COLO668 (cell line): ENCODE results near the gene MAPRE3.

Source experiments
- DNase-seq: peaks from one replicate; lab custom pipeline; 2025; ENCODE audit not compliant: unreplicated experiment; lab: John Stamatoyannopoulos, UW

The MAPRE3 gene

GRCh38 chr2:26982102-26982742 lies 11.8 kb downstream of the MAPRE3 start:
- peak; percentile 68 for DNase-seq

GRCh38 chr2:26983746-26984145 lies 13.3 kb downstream of the MAPRE3 start:
- no peak for DNase-seq

DNA sequence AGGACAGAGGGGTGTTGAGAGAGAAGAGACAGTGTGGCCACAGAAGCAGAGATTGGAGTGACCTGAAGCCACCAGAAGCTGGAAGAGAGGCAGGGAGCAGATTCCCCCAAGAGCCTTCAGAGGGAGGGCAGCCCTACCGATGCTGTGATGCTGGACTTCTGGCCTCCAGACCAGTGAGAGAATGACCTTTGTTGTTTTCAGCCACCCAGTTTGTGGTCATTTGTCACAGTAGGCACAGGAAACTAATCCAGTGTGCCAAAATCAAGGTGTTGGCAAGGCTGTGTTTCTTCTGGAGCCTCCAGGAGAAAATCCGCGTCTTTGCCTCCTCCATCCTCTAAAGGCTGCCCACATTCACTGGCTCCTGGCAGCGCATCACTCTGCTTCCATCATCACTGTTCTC lies 15.4 kb downstream of the MAPRE3 start:
- DNase-seq, result no peak

GRCh38 chr2:26986576-26986975 lies 16.1 kb downstream of the MAPRE3 start:
- DNase-seq, result no peak

- no peak for DNase-seq
Observed at GRCh38 chr2:26988058-26988860, 17.8 kb downstream of the MAPRE3 start.

- DNase-seq, result no peak
Observed at GRCh38 chr2:26989156-26989555, 18.7 kb downstream of the MAPRE3 start.

GRCh38 chr2:26991717-26992116 lies 21.3 kb downstream of the MAPRE3 start:
- DNase-seq, result no peak

- DNase-seq, result no peak
Observed at GRCh38 chr2:26993768-26994167, 23.3 kb downstream of the MAPRE3 start.

DNA sequence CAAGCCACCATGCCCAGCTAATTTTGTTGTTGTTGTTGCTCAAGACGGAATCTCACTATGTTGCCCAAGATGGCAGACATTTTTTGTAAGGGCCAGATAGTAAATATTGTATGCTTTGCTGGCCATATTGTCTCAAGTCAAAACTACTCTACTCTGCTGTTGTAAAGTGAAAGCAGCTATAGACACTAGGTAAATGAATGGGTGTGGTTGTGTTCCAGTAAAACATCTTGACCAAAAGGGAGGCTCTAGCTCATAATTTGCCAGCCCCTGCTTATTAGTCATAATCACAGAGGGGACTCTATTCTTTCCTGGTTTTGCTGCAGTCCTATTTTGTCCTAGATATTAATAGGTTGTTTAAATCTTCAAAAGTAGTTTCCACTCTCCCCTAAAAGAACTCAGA lies 24.5 kb downstream of the MAPRE3 start:
- DNase-seq, result no peak

DNA sequence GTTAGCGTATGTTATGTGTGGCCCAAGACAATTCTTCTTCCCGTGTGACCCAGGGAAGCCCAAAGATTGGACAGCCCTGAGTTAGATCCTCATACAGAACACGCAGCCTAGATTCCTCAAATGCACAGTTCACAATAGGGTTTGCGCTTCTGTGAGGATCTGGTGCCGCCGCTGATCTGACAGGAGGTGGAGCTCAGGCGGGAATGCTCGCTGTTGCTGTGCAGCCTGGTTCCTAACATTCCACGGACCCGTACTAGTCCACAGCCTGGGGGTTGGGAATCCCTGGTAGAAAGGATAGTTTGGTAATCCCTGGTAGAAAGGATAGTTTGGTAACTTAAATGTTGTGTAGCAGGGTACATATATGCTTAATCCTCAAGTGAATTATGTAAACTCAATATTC lies 27.0 kb downstream of the MAPRE3 start:
- DNase-seq, result no peak

DNA sequence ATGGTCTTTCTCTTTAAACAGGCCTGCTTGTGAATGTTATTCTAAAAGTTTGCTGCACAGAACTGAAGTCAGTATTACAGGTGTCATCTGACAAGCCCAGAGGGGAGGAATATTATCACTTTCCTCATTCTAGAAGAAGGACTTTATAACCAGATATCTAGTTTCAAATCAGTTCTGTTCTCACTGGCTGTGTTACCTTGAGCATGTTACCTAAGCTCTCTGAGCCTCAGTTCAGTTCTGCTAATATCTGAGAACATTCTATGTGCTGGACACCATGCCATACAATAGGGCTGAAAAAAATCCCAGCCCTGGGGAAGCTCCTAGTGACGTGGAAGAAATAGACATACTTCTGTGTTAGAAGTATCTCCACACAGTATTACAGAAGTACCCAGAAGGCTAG lies 27.9 kb downstream of the MAPRE3 start:
- DNase-seq, result no peak

DNA sequence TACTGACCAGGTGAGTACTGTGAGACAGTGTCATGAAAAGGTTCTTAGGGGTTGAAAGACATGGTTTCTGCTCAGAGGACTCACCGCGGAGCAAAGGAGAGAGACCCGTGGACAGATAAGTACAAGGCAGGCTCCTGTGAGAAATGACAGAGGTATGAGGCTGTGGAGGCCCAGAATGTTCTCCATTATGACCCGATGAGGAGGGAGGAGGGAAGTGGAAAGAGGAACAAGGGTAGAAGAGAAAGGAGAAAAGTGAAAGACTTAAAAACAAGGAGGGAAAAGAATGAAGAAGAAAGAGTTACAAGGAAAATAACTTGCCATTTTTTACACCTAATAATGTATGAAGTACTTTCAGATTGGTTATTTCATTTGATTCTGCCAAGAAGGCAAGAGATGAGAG lies 29.8 kb downstream of the MAPRE3 start:
- no peak for DNase-seq

- DNase-seq, result no peak
Observed at GRCh38 chr2:27000995-27001394, 30.6 kb downstream of the MAPRE3 start.

DNA sequence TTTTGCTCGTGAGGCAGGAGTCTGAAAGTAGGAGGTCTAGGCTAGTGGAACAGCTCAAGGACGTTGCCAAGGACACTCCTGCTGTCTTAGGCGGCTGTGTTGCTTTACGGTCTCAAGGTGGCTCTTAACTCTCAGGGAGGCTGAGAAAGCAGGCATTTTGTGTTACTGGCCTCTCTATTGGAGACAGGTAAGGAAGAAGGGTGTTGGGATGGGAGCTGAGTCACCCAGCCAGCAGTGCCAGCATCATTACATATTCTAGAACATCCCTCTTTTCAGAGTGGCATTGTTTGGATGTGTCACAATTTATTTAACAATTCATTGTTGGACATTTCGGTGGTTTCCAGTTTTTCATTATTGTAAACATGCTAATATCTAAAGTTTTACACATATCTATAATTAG lies 31.5 kb downstream of the MAPRE3 start:
- DNase-seq, result no peak

- DNase-seq, result no peak
Observed at GRCh38 chr2:27003007-27003406, 32.6 kb downstream of the MAPRE3 start.

- DNase-seq, result no peak
Observed at GRCh38 chr2:27003857-27004256, 33.4 kb downstream of the MAPRE3 start.

DNA sequence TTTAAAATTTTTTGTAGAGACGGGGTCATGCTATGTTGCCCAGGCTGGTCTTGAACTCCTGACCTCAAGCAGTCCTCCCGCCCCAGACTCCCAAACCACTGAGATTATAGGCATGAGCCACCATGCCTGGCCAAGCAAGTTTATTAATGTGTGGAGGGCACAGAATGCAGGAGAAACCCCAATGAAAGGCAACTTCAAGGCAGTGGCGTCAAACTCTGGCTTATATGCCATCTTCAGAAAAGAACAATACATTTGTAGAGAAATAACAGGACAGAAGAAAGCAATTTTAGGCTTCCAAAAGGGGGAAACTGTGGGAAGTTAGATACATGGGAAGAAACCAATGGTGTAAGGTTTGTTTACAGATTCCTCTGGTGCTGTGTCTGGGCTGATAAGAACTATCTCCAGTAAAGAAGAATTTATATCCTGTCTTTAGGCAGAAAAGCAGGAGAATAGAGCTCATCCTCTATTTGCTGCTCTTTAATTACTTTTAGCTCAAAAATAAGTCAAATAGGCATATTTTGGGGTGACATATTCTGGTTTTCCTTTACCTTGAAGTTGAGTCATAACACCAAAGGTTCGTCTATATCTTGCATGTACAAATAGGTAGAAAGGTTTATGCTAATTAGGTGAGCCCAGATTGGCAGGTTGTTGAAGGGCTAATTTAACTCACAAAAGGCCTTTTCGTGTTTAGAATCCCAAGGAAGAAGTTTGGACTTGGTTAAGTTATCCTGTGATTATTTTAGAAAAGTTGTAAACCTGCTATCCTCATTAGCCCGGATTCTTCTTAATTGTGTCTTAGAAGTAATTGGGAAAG lies 36.4 kb downstream of the MAPRE3 start:
- no peak for DNase-seq

DNA sequence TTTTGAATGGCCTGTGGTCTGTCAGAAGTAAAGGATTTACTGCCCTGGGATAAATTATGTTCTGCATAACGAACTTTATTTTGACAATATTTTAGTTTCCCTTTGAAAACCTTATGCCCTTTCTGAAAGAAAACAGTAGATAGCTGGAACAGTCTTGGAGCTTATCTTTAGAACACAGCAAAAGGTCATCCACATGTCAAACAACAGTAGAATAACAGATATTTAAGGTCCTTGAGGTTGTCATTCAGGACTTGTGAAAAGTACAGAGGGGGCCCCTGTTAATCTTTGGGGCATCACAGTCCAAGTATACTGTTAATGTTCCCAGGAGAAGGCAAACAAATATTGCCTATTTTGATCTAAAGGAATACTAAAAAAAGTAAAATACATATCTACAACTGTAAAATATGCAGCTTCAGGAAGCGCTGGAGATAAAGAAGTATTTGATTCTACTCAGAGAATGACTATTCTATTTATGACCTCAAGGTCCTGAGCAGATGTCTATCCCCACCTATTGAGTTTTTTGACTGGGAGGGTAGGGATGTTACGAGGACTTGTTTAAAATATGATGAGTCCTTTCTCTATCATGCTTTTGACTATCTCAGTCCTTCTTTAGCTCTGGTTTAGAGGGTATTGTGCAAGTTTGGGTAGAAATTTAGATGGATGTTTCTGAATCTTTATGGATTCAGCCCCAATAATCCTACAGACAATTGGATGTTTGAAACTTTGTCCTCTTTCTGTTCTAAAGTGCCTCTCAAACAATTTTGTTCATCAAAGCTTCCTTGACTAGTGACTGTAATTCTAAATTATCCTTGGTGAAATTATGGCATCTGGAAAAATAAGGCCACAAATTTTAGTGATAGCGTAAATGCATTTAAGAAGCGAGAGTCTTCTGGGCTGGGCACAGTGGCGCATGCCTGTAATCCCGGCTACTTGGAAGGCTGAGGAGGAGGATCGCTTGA lies 37.3 kb downstream of the MAPRE3 start:
- no peak for DNase-seq

- no peak for DNase-seq
Observed at GRCh38 chr2:27008678-27009077, 38.2 kb downstream of the MAPRE3 start.

- no peak for DNase-seq
Observed at GRCh38 chr2:27009083-27009482, 38.6 kb downstream of the MAPRE3 start.

GRCh38 chr2:27009716-27010115 lies 39.3 kb downstream of the MAPRE3 start:
- DNase-seq, result no peak
